GM12865 (cell line): ENCODE data around the gene STX7.
A peak's percentile ranks its signal among the peaks of the same experiment; 100 is the strongest.

ENCODE experiments used
- DNase-seq: peaks from one replicate; pipeline ENCODE4 v3.0.0; 2010; ENCODE audit warnings: low read depth
- H3K4me3 ChIP-seq: 2 replicates; pipeline ENCODE4 v1.5.1; 2011; ENCODE audit warnings: mild to moderate bottlenecking, low read depth, low read length, control low read depth
- TF ChIP-seq, protein P1 (sequence below): IDR thresholded peaks from 2 replicates; pipeline ENCODE4 v1.5.1; 2011; ENCODE audit warnings: low read length, control low read depth, low read depth, inconsistent platforms; ENCODE audit not compliant: insufficient read depth; ENCODE audit errors: missing control alignments

Gene STX7

DNA sequence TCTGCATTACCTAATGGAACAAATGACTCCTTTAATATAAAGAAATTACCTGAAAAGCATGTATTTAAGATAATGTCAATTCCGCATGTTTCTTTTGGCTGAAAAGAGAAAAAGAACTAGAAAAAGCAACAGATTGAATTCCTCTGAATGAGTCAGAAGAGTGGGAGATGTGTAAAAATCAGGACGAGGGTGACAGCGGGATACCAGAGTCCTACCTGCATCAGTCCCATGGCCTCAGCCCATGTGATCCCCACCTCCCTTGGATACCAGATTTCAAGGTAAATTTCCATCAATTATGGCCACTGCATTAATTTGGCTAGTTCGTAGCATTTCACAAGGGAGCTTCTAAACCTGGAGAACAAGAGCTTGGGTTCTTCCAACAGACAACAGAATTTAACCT lies 101.6 kb downstream of the STX7 start:
- TF ChIP-seq, protein P1, sequence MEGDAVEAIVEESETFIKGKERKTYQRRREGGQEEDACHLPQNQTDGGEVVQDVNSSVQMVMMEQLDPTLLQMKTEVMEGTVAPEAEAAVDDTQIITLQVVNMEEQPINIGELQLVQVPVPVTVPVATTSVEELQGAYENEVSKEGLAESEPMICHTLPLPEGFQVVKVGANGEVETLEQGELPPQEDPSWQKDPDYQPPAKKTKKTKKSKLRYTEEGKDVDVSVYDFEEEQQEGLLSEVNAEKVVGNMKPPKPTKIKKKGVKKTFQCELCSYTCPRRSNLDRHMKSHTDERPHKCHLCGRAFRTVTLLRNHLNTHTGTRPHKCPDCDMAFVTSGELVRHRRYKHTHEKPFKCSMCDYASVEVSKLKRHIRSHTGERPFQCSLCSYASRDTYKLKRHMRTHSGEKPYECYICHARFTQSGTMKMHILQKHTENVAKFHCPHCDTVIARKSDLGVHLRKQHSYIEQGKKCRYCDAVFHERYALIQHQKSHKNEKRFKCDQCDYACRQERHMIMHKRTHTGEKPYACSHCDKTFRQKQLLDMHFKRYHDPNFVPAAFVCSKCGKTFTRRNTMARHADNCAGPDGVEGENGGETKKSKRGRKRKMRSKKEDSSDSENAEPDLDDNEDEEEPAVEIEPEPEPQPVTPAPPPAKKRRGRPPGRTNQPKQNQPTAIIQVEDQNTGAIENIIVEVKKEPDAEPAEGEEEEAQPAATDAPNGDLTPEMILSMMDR = no peak
- no peak overlapping the region for H3K4me3 ChIP-seq
- DNase-seq = no peak

DNA sequence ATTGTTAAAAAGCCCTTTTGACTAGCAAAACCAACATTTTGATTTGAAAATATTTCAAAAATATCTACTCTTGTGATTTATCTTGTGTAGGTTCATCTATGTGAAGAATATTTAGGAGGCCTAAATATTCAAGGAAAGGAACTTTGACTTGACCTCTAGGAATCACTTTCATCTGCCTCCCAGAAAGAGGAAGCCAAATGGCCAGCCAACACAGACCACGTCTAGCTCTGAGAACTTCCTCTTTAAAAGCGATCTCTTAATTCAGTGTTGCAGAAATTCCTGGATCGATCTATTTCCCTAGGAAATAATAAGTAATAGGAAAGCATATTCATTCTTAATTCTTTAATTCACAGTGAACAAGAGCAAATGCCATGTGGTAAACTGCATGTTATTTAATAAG lies 102.1 kb downstream of the STX7 start:
- no peak for DNase-seq
- TF ChIP-seq, protein P1 = no peak

DNA sequence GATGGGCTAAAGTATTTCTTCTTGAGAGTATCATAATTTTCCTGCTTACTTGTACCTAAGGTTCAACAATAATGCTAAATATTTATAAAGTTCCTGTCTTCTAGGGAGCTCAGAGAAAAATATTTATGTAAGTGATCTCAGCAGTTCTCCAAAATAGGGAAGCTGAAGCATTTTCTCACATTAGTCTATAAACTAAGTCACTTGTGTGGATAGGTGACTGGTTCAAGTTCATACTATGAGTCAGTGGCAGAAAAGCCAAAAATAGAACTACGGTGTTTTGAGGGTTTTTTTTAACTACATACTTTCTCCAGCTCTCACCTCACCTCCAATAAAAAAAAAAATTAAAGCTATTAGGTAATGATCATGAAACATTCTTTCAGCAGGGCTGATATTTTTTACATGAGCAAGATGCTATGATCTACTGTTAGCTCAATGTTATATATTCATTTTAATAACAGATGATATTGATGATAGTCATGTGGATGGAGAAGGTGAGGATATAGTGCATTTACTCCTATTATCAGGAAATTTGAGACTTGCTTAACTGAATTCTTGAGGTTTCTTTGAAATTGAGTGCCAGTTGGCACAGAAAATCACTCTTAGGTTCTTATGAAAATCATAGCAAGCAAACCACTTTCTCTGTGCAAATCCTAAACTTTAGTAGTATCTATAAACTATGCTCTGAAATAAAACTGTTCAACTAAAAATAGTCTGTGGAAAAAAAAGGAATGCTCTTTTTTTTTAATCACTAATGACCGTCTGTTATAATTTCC lies 107.6 kb downstream of the STX7 start:
- H3K4me3 ChIP-seq = no peak overlapping the region; the same call in 1 of the 2 replicates
- DNase-seq = peak; percentile 65
- TF ChIP-seq, protein P1 = no peak

More for the DNA sequence above, 102.1 kb downstream of the STX7 start:
- H3K4me3 ChIP-seq = no peak overlapping the region

DNA sequence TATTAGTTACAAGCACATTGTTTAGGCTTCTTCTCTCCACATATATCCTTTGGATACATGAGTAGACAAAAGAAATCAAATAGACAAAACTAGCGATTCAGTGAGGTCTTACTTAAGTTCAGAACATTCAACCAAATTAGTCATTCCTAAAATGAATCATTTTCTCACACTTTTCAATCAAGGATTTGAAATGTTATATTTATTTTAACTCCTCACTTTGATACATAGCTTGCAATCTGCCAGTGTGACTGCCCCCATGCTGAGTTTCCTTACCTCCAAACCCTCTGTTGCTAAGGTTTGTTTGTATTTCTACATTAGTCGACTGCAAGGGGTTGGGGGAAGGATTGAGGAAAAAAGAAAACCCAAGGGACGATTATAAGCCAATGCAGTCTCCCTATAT lies 108.2 kb downstream of the STX7 start:
- no peak for DNase-seq
- H3K4me3 ChIP-seq = no peak overlapping the region; the same call in 1 of the 2 replicates
- TF ChIP-seq, protein P1 = no peak

DNA sequence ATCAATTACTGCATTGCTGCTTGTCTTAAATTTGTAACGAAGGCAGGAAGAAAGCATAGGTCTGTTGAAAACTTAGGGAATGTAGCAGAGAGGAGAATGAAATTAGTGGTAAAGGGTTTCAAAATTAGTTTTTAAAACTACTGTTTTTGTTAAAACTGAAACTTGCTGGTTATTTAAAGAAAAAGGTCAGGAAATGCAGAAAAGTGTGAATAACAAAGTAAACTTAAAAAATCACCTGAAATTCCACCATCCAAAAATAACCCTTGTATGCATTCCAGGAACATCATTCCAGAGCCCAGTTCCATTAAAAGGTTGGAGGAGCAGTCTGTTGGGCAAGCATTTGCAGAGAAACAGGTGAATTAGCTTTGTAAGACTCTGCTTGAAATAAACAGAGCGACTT lies 108.6 kb downstream of the STX7 start:
- no peak for DNase-seq
- TF ChIP-seq, protein P1 = no peak
- H3K4me3 ChIP-seq = no peak overlapping the region

DNA sequence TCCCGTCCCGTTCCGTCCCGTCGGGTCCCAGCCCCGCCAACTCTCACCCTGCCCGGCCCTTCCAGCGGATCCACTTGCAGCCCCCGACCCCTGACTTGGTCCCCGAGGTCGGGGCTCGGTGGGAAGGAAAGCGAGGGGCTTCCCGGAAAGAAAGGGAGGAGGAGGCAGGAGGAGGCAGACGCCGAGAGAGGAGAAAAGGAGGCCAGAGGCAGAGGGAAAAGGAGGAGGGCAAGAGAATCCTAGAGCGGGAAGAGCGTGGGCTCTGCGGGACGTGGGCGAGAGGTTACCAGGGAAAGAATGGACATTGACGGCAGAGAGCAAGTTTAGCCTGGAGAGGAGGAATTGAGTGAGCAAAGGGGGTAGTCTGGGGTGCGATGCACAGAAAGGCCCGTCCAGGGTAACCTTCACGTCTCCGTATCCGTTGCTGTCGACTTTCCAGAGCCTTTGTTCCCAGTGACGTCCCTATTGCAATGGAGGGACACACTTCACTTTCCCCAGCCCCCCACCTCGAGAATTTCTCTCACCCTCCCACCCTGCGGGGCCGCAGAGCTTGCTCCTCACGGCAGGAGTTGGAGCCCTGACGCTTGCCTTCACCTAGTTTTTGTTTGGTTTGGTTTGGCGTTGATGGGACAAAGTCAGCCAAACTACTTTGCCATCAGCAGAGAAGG lies 111.2 kb downstream of the STX7 start:
- DNase-seq = no peak

More for the DNA sequence above, 111.2 kb downstream of the STX7 start:
- peak overlapping the region; percentile 76 for H3K4me3 ChIP-seq
- TF ChIP-seq, protein P1 = no peak
